ENCODE results near the gene PPP4R3B.

PPP4R3B gene

GRCh38 chr2:55502590-55503141 lies 114.8 kb downstream of the PPP4R3B start:
- in situ Hi-C loops (cut with HindIII; ENCODE audit: low sequenced_read_pairs): no loop called here
- TF ChIP-seq CTCF (IDR thresholded peaks at IDR 0.05; ENCODE audit: low read depth, low read length): no peak
- DNase-seq (ENCODE audit: low read depth, low spot score): no peak
- H3K4me3 ChIP-seq (ENCODE audit: low read depth, low read length): no peak overlapping the region

GRCh38 chr2:55500025-55500424 lies 117.4 kb downstream of the PPP4R3B start:
- H3K4me3 ChIP-seq (ENCODE audit: low read depth, low read length): no peak overlapping the region
- no peak for TF ChIP-seq CTCF (IDR thresholded peaks at IDR 0.05; ENCODE audit: low read depth, low read length)
- in situ Hi-C loops (cut with HindIII; ENCODE audit: low sequenced_read_pairs): no loop called here
- peak; percentile 64 for DNase-seq (ENCODE audit: low read depth, low spot score)

- TF ChIP-seq CTCF (IDR thresholded peaks at IDR 0.05; ENCODE audit: low read depth, low read length): no peak
- in situ Hi-C loops (cut with HindIII; ENCODE audit: low sequenced_read_pairs): no loop called here
- DNase-seq (ENCODE audit: low read depth, low spot score): no peak
- no peak overlapping the region for H3K4me3 ChIP-seq (ENCODE audit: low read depth, low read length)
Observed at GRCh38 chr2:55498582-55498981, 118.8 kb downstream of the PPP4R3B start.

Measured in astrocyte of the spinal cord (primary cell).